Mesenchymal stem cell (in vitro differentiated cells and primary cell): Measurements from ENCODE around the gene UBE4A.
A peak's percentile ranks its signal among the peaks of the same experiment; 100 is the strongest.

ENCODE experiments used
- DNase-seq: peaks from one replicate; pipeline ENCODE4 v3.0.0-alpha.2; 2013
- H2AFZ ChIP-seq: one replicate; pipeline ENCODE4 v1.6.1; 2013; ENCODE audit warnings: low read depth, mild to moderate bottlenecking, control low read depth, inconsistent platforms, low read length, moderate library complexity
- H2AK5ac ChIP-seq: 2 replicates; pipeline ENCODE4 v1.6.1; 2013; ENCODE audit warnings: low read length, moderate library complexity, mild to moderate bottlenecking, inconsistent platforms; ENCODE audit not compliant: severe bottlenecking
- H2BK120ac ChIP-seq: one replicate; pipeline ENCODE4 v1.6.1; 2013; ENCODE audit warnings: low read depth, mild to moderate bottlenecking, inconsistent platforms, low read length, moderate library complexity
- H2BK12ac ChIP-seq, 2 experiments: one replicate each; pipeline ENCODE4 v1.6.1; 2013; ENCODE audit warnings: inconsistent platforms in 2 of 2, low read length in 2 of 2, mild to moderate bottlenecking in 2 of 2, moderate library complexity in 2 of 2, control low read depth in 1 of 2
- H2BK15ac ChIP-seq: one replicate; pipeline ENCODE4 v1.6.1; 2013; ENCODE audit warnings: mild to moderate bottlenecking, low read depth, inconsistent platforms; ENCODE audit not compliant: poor library complexity, severe bottlenecking
- H2BK5ac ChIP-seq: 2 replicates; pipeline ENCODE4 v1.6.1; 2013; ENCODE audit warnings: low read depth, mild to moderate bottlenecking, low read length, control low read depth, inconsistent platforms; ENCODE audit not compliant: poor library complexity, severe bottlenecking
- H3K14ac ChIP-seq, 2 experiments: one replicate each; pipeline ENCODE4 v1.6.1; 2013; ENCODE audit warnings: inconsistent platforms in 2 of 2, low read length in 2 of 2, control low read depth in 1 of 2, mild to moderate bottlenecking in 1 of 2, moderate library complexity in 1 of 2
- H3K18ac ChIP-seq, 2 experiments: one replicate each; pipeline ENCODE4 v1.6.1; 2013; ENCODE audit warnings: inconsistent platforms in 2 of 2, low read length in 2 of 2, control low read depth in 1 of 2, low read depth in 1 of 2, mild to moderate bottlenecking in 1 of 2
- H3K23ac ChIP-seq, 2 experiments: one replicate each; pipeline ENCODE4 v1.6.1; 2013; ENCODE audit warnings: inconsistent platforms in 2 of 2, low read length in 2 of 2, mild to moderate bottlenecking in 2 of 2, moderate library complexity in 2 of 2, control low read depth in 1 of 2
- H3K27ac ChIP-seq: 2 replicates; pipeline ENCODE4 v1.5.1; 2013; ENCODE audit warnings: mild to moderate bottlenecking, moderate library complexity, low read length, control low read depth, inconsistent platforms; ENCODE audit not compliant: poor library complexity, severe bottlenecking
- H3K27me3 ChIP-seq, 2 experiments: 2 replicates each; pipeline versions ENCODE4 v1.6.1 to v1.7.0; 2013; ENCODE audit warnings: low read length in 2 of 2, mild to moderate bottlenecking in 2 of 2, moderate library complexity in 2 of 2, control low read depth in 1 of 2, inconsistent platforms in 1 of 2; ENCODE audit not compliant: control insufficient read depth in 1 of 2, insufficient read depth in 1 of 2
- H3K36me3 ChIP-seq, 2 experiments: 2 replicates each; pipeline versions ENCODE4 v1.6.1 to v1.7.0; 2013; ENCODE audit warnings: low read length in 2 of 2, control low read depth in 1 of 2, inconsistent platforms in 1 of 2, low read depth in 1 of 2, mild to moderate bottlenecking in 1 of 2; ENCODE audit not compliant: insufficient read depth in 2 of 2, control insufficient read depth in 1 of 2
- H3K4ac ChIP-seq, 2 experiments: one replicate each; pipeline ENCODE4 v1.6.1; 2013; ENCODE audit warnings: inconsistent platforms in 2 of 2, low read length in 2 of 2, mild to moderate bottlenecking in 2 of 2, moderate library complexity in 2 of 2, control low read depth in 1 of 2, low read depth in 1 of 2
- H3K4me1 ChIP-seq: 2 replicates; pipeline ENCODE4 v1.6.1; 2013; ENCODE audit warnings: low read depth, low read length, control low read depth; ENCODE audit not compliant: control insufficient read depth, insufficient read depth
- H3K4me2 ChIP-seq: 2 replicates; pipeline ENCODE4 v1.6.1; 2013; ENCODE audit warnings: low read length, mild to moderate bottlenecking, inconsistent platforms; ENCODE audit not compliant: poor library complexity, severe bottlenecking
- H3K4me3 ChIP-seq, 2 experiments: 2 replicates each; pipeline versions ENCODE4 v1.5.1 to v1.7.0; 2013; ENCODE audit warnings: low read length in 2 of 2, mild to moderate bottlenecking in 2 of 2, control low read depth in 1 of 2, low read depth in 1 of 2; ENCODE audit not compliant: insufficient read depth in 1 of 2
- H3K79me1 ChIP-seq: replicated peaks from 2 replicates; pipeline ENCODE4 v1.6.1; 2013; ENCODE audit warnings: mild to moderate bottlenecking, control low read depth, low read length, inconsistent platforms; ENCODE audit not compliant: poor library complexity, severe bottlenecking
- H3K9ac ChIP-seq: 2 replicates; pipeline ENCODE4 v1.7.0; 2013; ENCODE audit warnings: mild to moderate bottlenecking, low read length, moderate library complexity
- H3K9me3 ChIP-seq: 2 replicates; pipeline ENCODE4 v1.7.0; 2013; ENCODE audit warnings: mild to moderate bottlenecking, low read length; ENCODE audit not compliant: control insufficient read depth
- H4K8ac ChIP-seq: one replicate; pipeline ENCODE4 v1.6.1; 2013; ENCODE audit warnings: inconsistent platforms, mild to moderate bottlenecking, low read length, moderate library complexity
- H4K91ac ChIP-seq: one replicate; pipeline ENCODE4 v1.6.1; 2013; ENCODE audit warnings: mild to moderate bottlenecking, low read length, inconsistent platforms
- WGBS: methylation state at CpG from one replicate; pipeline ENCODE4 v1.1.7; 2013; ENCODE audit warnings: mixed read lengths; 5-methylcytosine and 5-hydroxymethylcytosine counted together

Gene UBE4A

GRCh38 chr11:118349475-118349874 lies 9.9 kb upstream of the UBE4A start:
- H2BK120ac ChIP-seq: no peak overlapping the region
- no peak overlapping the region for H3K4me3 ChIP-seq
- H3K18ac ChIP-seq: no peak overlapping the region
- no peaks in the 10 kb centered on the region for H3K79me1 ChIP-seq
- H4K8ac ChIP-seq: no peak overlapping the region
- DNase-seq: no peak
- no peaks in the 10 kb centered on the region for H3K36me3 ChIP-seq
- H3K4ac ChIP-seq: no peak overlapping the region
- no peak overlapping the region for H2AK5ac ChIP-seq
- no peaks in the 10 kb centered on the region for H3K9me3 ChIP-seq
- no peak overlapping the region for H2AFZ ChIP-seq
- no peak overlapping the region for H3K9ac ChIP-seq
- no peak overlapping the region for H3K4me2 ChIP-seq
- H2BK15ac ChIP-seq: no peak overlapping the region
- no peak overlapping the region for H3K23ac ChIP-seq
- H2BK5ac ChIP-seq: no peak overlapping the region
- no peak overlapping the region for H3K27ac ChIP-seq
- no peak overlapping the region for H4K91ac ChIP-seq
- H3K4me1 ChIP-seq: no peaks in the 10 kb centered on the region
- no peak overlapping the region for H3K14ac ChIP-seq
- H2BK12ac ChIP-seq: no peak overlapping the region
- H3K27me3 ChIP-seq: peaks cover 39 to 65% of the 10 kb centered on the region in 2 experiments
- 81% methylated on average over 6 of the region's 6 CpGs for WGBS

GRCh38 chr11:118353084-118353710 lies 6.2 kb upstream of the UBE4A start:
- no peak overlapping the region for H3K18ac ChIP-seq
- WGBS: 14% methylated on average over 3 of the region's 6 CpGs

GRCh38 chr11:118358071-118358470 lies 1.3 kb upstream of the UBE4A start:
- Histone ChIP-seq H4K8ac (no peak overlapping the region), H3K9me3 (no peaks in the 10 kb centered on the region), H4K91ac (no peak overlapping the region), H2BK5ac (no peak overlapping the region), H3K79me1 (peaks cover 9% of the 10 kb centered on the region), H3K4me3 (no peak overlapping the region), H2BK12ac (no peak overlapping the region), H3K14ac (no peak overlapping the region), H3K4me1 (peaks cover 5% of the 10 kb centered on the region), H3K27me3 (no peaks in the 10 kb centered on the region), H3K4me2 (no peak overlapping the region), H3K9ac (no peak overlapping the region), H2AK5ac (no peak overlapping the region), H2BK120ac (no peak overlapping the region), H3K18ac (no peak overlapping the region), H3K4ac (no peak overlapping the region), H3K23ac (no peak overlapping the region), H2AFZ (no peak overlapping the region), H2BK15ac (no peak overlapping the region), H3K36me3 (peaks cover 0 to 6% of the 10 kb centered on the region in 2 experiments), H3K27ac (no peak overlapping the region)
- no CpG with 5 or more reads among the region's 3 CpGs for WGBS
- no peak for DNase-seq

More at GRCh38 chr11:118353084-118353710, 6.2 kb upstream of the UBE4A start:
- Histone ChIP-seq H2AK5ac (no peak overlapping the region), H3K27ac (no peak overlapping the region), H4K91ac (no peak overlapping the region), H3K4me3 (no peak overlapping the region), H2BK15ac (no peak overlapping the region), H3K4me1 (no peaks in the 10 kb centered on the region), H3K9me3 (no peaks in the 10 kb centered on the region), H3K27me3 (peaks cover 20 to 36% of the 10 kb centered on the region in 2 experiments), H2AFZ (no peak overlapping the region), H2BK12ac (no peak overlapping the region), H3K23ac (no peak overlapping the region), H2BK5ac (no peak overlapping the region), H3K36me3 (no peaks in the 10 kb centered on the region), H3K14ac (no peak overlapping the region), H3K9ac (no peak overlapping the region), H4K8ac (no peak overlapping the region), H3K79me1 (no peaks in the 10 kb centered on the region), H3K4ac (no peak overlapping the region), H2BK120ac (no peak overlapping the region), H3K4me2 (no peak overlapping the region)
- DNase-seq: peak; percentile 34

GRCh38 chr11:118364956-118365615 lies 5.7 kb downstream of the UBE4A start:
- H2BK5ac ChIP-seq: no peak overlapping the region
- H3K27ac ChIP-seq: no peak overlapping the region
- no peak overlapping the region for H3K14ac ChIP-seq
- peaks cover 4 to 67% of the 10 kb centered on the region in 2 experiments for H3K36me3 ChIP-seq
- H4K8ac ChIP-seq: no peak overlapping the region
- H3K9me3 ChIP-seq: no peaks in the 10 kb centered on the region
- H2AFZ ChIP-seq: no peak overlapping the region
- no peak overlapping the region for H2BK120ac ChIP-seq
- no peak overlapping the region for H3K4me3 ChIP-seq
- no peak overlapping the region for H3K23ac ChIP-seq
- H3K27me3 ChIP-seq: no peaks in the 10 kb centered on the region
- H3K4me1 ChIP-seq: peaks cover 5% of the 10 kb centered on the region
- DNase-seq: no peak
- no peak overlapping the region for H3K4ac ChIP-seq
- WGBS: 100% methylated on average over 1 of the region's 3 CpGs
- no peak overlapping the region for H3K18ac ChIP-seq
- H4K91ac ChIP-seq: no peak overlapping the region
- H2AK5ac ChIP-seq: no peak overlapping the region
- no peak overlapping the region for H2BK15ac ChIP-seq
- no peak overlapping the region for H3K4me2 ChIP-seq
- H3K9ac ChIP-seq: no peak overlapping the region
- no peak overlapping the region for H2BK12ac ChIP-seq
- H3K79me1 ChIP-seq: peaks cover 17% of the 10 kb centered on the region
